Lung (tissue), 12 donors: ENCODE results near the gene SCAF8. TPM values are rescaled to one million over a fixed set of nuclear protein-coding genes. Genes with fewer than 3 reads are reported as not detected.

Source experiments
- ATAC-seq: fragments of 200-7000 bp; cut with Tn5 transposase; one replicate; pipeline ENCODE4 v1.9.1; 2020; ENCODE audit warnings: moderate number of reproducible peaks; ENCODE audit not compliant: insufficient read depth, low FRiP score
- DNase-seq, 3 donors: peaks; one replicate each; pipeline ENCODE4 v3.0.0-alpha.2; 2013 to 2017
- H3K27ac ChIP-seq, 2 donors: one replicate each; pipeline ENCODE4 v1.5.1; 2013; ENCODE audit warnings: mild to moderate bottlenecking in 2 of 2, moderate library complexity in 2 of 2, control low read depth in 1 of 2, inconsistent platforms in 1 of 2, low read depth in 1 of 2, low read length in 1 of 2
- H3K27me3 ChIP-seq, 3 donors: one replicate each; pipeline ENCODE4 v1.5.1; 2013; ENCODE audit warnings: low read length in 2 of 3; ENCODE audit not compliant: control insufficient read depth in 3 of 3, insufficient read depth in 3 of 3
- H3K36me3 ChIP-seq, 4 donors: one replicate each; pipeline ENCODE4 v1.5.1; 2013; ENCODE audit warnings: low read length in 4 of 4, mild to moderate bottlenecking in 1 of 4, moderate library complexity in 1 of 4; ENCODE audit not compliant: control insufficient read depth in 4 of 4, insufficient read depth in 4 of 4
- H3K4me1 ChIP-seq, 5 donors: one replicate each; pipeline ENCODE4 v1.5.1; 2013; ENCODE audit warnings: low read length in 5 of 5, mild to moderate bottlenecking in 2 of 5, moderate library complexity in 1 of 5; ENCODE audit not compliant: control insufficient read depth in 5 of 5, insufficient read depth in 5 of 5
- H3K4me3 ChIP-seq: one replicate; pipeline ENCODE4 v1.5.1; 2013; ENCODE audit warnings: mild to moderate bottlenecking, control low read depth, moderate library complexity
- H3K9ac ChIP-seq, 2 donors: one replicate each; pipeline ENCODE4 v1.5.1; 2013; ENCODE audit warnings: low read length in 2 of 2, control low read depth in 1 of 2; ENCODE audit not compliant: insufficient read depth in 1 of 2
- H3K9me3 ChIP-seq, 4 donors: one replicate each; pipeline ENCODE4 v1.5.1; 2013; ENCODE audit warnings: low read length in 3 of 4, mild to moderate bottlenecking in 1 of 4, moderate library complexity in 1 of 4; ENCODE audit not compliant: control insufficient read depth in 4 of 4, insufficient read depth in 3 of 4
- WGBS, 2 donors: extraction: QIAGEN DNeasy Blood & Tissue Kit; methylation state at CpG; one replicate each; pipeline ENCODE4 v1.1.7; 2013; 5-methylcytosine and 5-hydroxymethylcytosine counted together
- polyA plus RNA-seq, 2 donors: library from polyadenylated mRNA; stranded (reverse); fragments of 200-250 nt; gene quantifications; one replicate each; pipeline ENCODE4 v1.2.1, GENCODE V29; 2013
- total RNA-seq, 2 donors: library from RNA; depleted of rRNA in 1 of 2; stranded (reverse); fragments of >200 nt in 1 of 2; gene quantifications; one replicate each; pipeline ENCODE4 v1.2.1, GENCODE V29; 2014 to 2021
- TF ChIP-seq, protein P1 (sequence below): IDR thresholded peaks from 2 replicates; pipeline ENCODE4 v1.5.1; 2012; ENCODE audit warnings: mild to moderate bottlenecking; ENCODE audit errors: control extremely low read depth, extremely low read depth
- donor health status: control.
- donor health status: control.
- donor health status: Bipolar disorder and iron deficiency.
- donor health status: healthy.
- donor health status: DM: yes; HTN: yes; CAD: no.

Gene SCAF8
- total and polyA plus RNA-seq, 4 donors: 11.2 to 71.9 (median 23.6) TPM

DNA sequence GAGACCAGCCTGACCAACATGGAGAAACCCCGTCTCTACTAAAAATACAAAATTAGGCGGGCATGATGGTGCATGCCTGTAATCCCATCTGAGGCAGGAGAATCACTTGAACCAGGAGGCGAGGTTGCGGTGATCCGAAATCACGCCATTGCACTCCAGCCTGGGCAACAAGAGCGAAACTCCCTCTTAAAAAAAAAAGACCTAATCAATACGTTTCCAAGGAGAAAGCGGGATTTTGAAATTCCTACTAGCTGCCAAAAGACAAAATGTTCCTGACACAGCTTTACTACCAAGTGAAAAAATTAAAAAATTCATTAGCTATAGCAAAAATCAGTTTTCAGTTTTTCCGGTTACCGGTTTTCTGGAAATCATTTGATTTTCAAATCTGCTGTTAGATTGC, 129.3 kb downstream of the SCAF8 start:
- Histone ChIP-seq H3K27ac (no peak overlapping the region), H3K27me3 (no peaks in the 10 kb centered on the region), H3K4me1 (peaks cover 0 to 8% (median 0%) of the 10 kb centered on the region in 5 donors), H3K9me3 (no peaks in the 10 kb centered on the region), H3K36me3 (peaks cover 0 to 4% (median 0%) of the 10 kb centered on the region in 4 donors), H3K4me3 (no peak overlapping the region), H3K9ac (no peak overlapping the region)
- TF ChIP-seq, protein P1, sequence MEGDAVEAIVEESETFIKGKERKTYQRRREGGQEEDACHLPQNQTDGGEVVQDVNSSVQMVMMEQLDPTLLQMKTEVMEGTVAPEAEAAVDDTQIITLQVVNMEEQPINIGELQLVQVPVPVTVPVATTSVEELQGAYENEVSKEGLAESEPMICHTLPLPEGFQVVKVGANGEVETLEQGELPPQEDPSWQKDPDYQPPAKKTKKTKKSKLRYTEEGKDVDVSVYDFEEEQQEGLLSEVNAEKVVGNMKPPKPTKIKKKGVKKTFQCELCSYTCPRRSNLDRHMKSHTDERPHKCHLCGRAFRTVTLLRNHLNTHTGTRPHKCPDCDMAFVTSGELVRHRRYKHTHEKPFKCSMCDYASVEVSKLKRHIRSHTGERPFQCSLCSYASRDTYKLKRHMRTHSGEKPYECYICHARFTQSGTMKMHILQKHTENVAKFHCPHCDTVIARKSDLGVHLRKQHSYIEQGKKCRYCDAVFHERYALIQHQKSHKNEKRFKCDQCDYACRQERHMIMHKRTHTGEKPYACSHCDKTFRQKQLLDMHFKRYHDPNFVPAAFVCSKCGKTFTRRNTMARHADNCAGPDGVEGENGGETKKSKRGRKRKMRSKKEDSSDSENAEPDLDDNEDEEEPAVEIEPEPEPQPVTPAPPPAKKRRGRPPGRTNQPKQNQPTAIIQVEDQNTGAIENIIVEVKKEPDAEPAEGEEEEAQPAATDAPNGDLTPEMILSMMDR: no peak
- WGBS, 2 donors: 94 to 96% methylated on average over 11 of the region's 11 CpGs
- DNase-seq: no peak
- ATAC-seq: no peak

DNA sequence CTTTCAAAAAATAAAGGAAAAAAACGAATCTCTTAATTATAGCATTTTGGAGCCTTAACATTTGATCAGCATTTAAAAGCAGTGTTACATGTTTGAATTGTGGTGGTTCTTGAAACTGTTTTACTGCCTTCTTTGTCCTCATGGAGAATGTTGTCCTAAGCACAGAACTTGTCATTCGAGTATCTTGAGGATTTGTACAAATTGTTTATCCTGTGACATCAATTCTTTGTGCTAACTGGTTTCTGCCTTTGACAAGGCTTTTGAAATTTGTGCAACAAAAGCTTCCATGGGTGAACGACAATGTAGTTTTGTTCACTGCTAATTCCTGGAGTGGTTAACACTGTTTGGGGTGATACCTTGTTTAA, 130.8 kb downstream of the SCAF8 start:
- Histone ChIP-seq H3K4me3 (no peak overlapping the region), H3K27me3 (no peaks in the 10 kb centered on the region), H3K9me3 (no peaks in the 10 kb centered on the region), H3K9ac (no peak overlapping the region), H3K27ac (no peak overlapping the region), H3K4me1 (peaks cover 0 to 8% (median 0%) of the 10 kb centered on the region in 5 donors), H3K36me3 (peaks cover 0 to 4% (median 1%) of the 10 kb centered on the region in 4 donors)
- TF ChIP-seq, protein P1: no peak
- no peak for ATAC-seq
- 67 to 77% methylated on average over 3 of the region's 3 CpGs for WGBS, 2 donors
- peak in 2 of 3 donors; percentile 20 to 33 for DNase-seq

- DNase-seq (no peak), ATAC-seq (no peak)
- no peak overlapping the region for H3K27ac ChIP-seq
- peaks cover 0 to 4% (median 2%) of the 10 kb centered on the region in 4 donors for H3K36me3 ChIP-seq
- H3K4me3 ChIP-seq: no peak overlapping the region
- WGBS, 2 donors: 84 to 86% methylated on average over 4 of the region's 4 CpGs
- peaks cover 0 to 8% (median 0%) of the 10 kb centered on the region in 5 donors for H3K4me1 ChIP-seq
- no peaks in the 10 kb centered on the region for H3K9me3 ChIP-seq
- no peak overlapping the region for H3K9ac ChIP-seq
- TF ChIP-seq, protein P1: no peak
- H3K27me3 ChIP-seq: no peaks in the 10 kb centered on the region
Measured at GRCh38 chr6:154865291-154865690, 132.1 kb downstream of the SCAF8 start.

GRCh38 chr6:154868143-154868594, 135.0 kb downstream of the SCAF8 start:
- Histone ChIP-seq H3K4me3 (no peak overlapping the region), H3K27me3 (no peaks in the 10 kb centered on the region), H3K4me1 (peaks cover 0 to 4% (median 0%) of the 10 kb centered on the region in 5 donors), H3K27ac (no peak overlapping the region), H3K36me3 (peaks cover 0 to 4% (median 2%) of the 10 kb centered on the region in 4 donors), H3K9ac (no peak overlapping the region), H3K9me3 (no peaks in the 10 kb centered on the region)
- DNase-seq (peak in 2 of 3 donors; percentile 76), ATAC-seq (peak; percentile 45)
- TF ChIP-seq, protein P1: peak; percentile 15
- 63 to 76% methylated on average over 6 of the region's 6 CpGs for WGBS, 2 donors
